ENCODE measurements around the gene PKP2. TPM values are rescaled to one million over a fixed set of nuclear protein-coding genes. Genes with fewer than 3 reads are reported as not detected.
A peak's percentile ranks its signal among the peaks of the same experiment; 100 is the strongest.

PKP2 gene
- total and polyA plus RNA-seq, 2 of the 8 experiments (the other 6 are each of a cell fraction or from before 2014, with no cell fraction given) = 9.6 to 44.8 TPM

DNA sequence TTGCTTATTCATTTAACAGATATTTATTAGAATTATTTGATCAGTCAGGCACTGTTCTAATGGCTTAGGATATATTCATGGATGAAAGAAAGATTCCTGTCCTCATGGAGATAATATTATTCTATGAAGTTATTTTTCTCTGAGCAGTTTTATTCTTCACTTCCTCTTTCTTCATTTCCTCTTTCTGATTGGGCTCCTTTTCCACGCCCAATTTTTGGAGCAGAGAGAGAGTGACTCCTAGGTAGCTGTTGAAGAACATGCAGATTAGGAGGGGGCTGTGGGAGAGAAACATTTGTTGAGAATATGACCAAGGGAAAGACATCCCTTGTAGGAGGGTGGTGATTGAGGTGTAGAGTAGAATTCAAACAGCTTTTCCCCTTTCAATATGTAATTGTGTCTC lies 134.9 kb downstream of the PKP2 start:
- Histone ChIP-seq H3K79me1 (ENCODE audit: low read depth, low read length) (no peaks in the 10 kb centered on the region), H3K18ac (ENCODE audit: extremely low read depth, low read length) (no peak overlapping the region), H3K4me3 (ENCODE audit: extremely low read depth in 1 of 4, insufficient read depth in 2 of 4, low read depth in 3 of 4, low read length in 4 of 4) (no peak overlapping the region), H4K5ac (ENCODE audit: insufficient read length, low read depth, low read length) (no peak overlapping the region), H3K9me3 (ENCODE audit: insufficient read depth in 2 of 2, low read depth in 1 of 2, low read length in 1 of 2) (no peaks in the 10 kb centered on the region), H3K4ac (replicated peaks; ENCODE audit: insufficient read length, low read depth, low read length) (no peak overlapping the region), H2BK12ac (ENCODE audit: low read depth, low read length) (no peak overlapping the region), H3K4me1 (replicated peaks in 1 of 4; ENCODE audit: control insufficient read depth in 3 of 4, insufficient read depth in 4 of 4, low read length in 3 of 4) (no peaks in the 10 kb centered on the region), H3K4me2 (ENCODE audit: insufficient read depth in 1 of 2, low read depth in 2 of 2, low read length in 2 of 2) (no peak overlapping the region), H2AFZ (ENCODE audit: low read length) (peak overlapping the region; percentile 79), H3K36me3 (ENCODE audit: control insufficient read depth in 2 of 4, insufficient read depth in 4 of 4, low read length in 3 of 4) (no peaks in the 10 kb centered on the region), H2BK20ac (ENCODE audit: low read length) (no peak overlapping the region), H2BK5ac (ENCODE audit: low read depth, low read length) (no peak overlapping the region), H3K56ac (replicated peaks; ENCODE audit: insufficient read length, low read depth, low read length) (no peak overlapping the region), H3K79me2 (ENCODE audit: control insufficient read depth in 1 of 2, insufficient read depth in 2 of 2, low read length in 2 of 2) (no peaks in the 10 kb centered on the region), H3K14ac (ENCODE audit: insufficient read length) (no peak overlapping the region), H3K27ac (ENCODE audit: low read depth, low read length) (no peak overlapping the region), H2BK120ac (replicated peaks; ENCODE audit: low read depth, low read length) (no peak overlapping the region), H2AK5ac (ENCODE audit: low read depth, low read length) (no peak overlapping the region), H3K9ac (replicated peaks in 1 of 4; ENCODE audit: extremely low read depth in 1 of 4, low read depth in 3 of 4, low read length in 3 of 4) (no peak overlapping the region), H4K20me1 (replicated peaks in 1 of 2; ENCODE audit: control insufficient read depth in 1 of 2, insufficient read depth in 2 of 2, low read length in 2 of 2) (no peaks in the 10 kb centered on the region), H3K23ac (ENCODE audit: insufficient read length) (no peak overlapping the region), H4K8ac (ENCODE audit: extremely low read depth, insufficient read depth, low read length) (no peak overlapping the region), H3K27me3 (replicated peaks in 1 of 4; ENCODE audit: control insufficient read depth in 3 of 4, extremely low read depth in 1 of 4, insufficient read depth in 3 of 4, low read length in 3 of 4) (no peaks in the 10 kb centered on the region; a peak in 1 of 7 replicates), H2BK15ac (ENCODE audit: low read length) (no peak overlapping the region), H4K91ac (replicated peaks; ENCODE audit: insufficient read length, low read length) (no peak overlapping the region), H3K23me2 (ENCODE audit: low read depth, low read length) (no peaks in the 10 kb centered on the region)
- WGBS, 2 experiments (ENCODE audit: extremely low coverage in 1 of 2, insufficient coverage in 1 of 2, insufficient read length in 1 of 2, insufficient replicate concordance in 2 of 2, low coverage in 1 of 2, low lambda C conversion rate in 2 of 2, missing lambda C conversion rate in 1 of 2) = 89% methylated on average over 1 of the region's 1 CpG; no CpG with 5 or more reads in 1 of the 2 experiments
- DNase-seq (ENCODE audit: low read depth in 1 of 2, low spot score in 2 of 2) (no peak), FAIRE-seq (no peak)
- ChIA-PET POLR2A (ENCODE audit: partially characterized antibody) (interaction anchor here (1.1 kb wide), 1 partner anchor 11 kb away, joined by 3 read pairs; no protein-coding TSS in a partner anchor), CTCF (ENCODE audit: partially characterized antibody) (interaction anchor here (1.4 kb wide), 1 partner anchor 23 kb away, joined by 4 read pairs; no protein-coding TSS in a partner anchor)
- no peak for TF ChIP-seq JUN (IDR thresholded peaks at IDR 0.05; ENCODE audit: low read depth, low read length)
- no peak for TF ChIP-seq CBX8 (IDR thresholded peaks at IDR 0.05; ENCODE audit: borderline replicate concordance, low read depth, low read length)
- no peak for TF ChIP-seq YY1 (IDR thresholded peaks at IDR 0.05; ENCODE audit: low read depth, low read length)
- TF ChIP-seq CEBPB (IDR thresholded peaks at IDR 0.05; ENCODE audit: low read depth, low read length) = no peak
- TF ChIP-seq KDM5A (IDR thresholded peaks at IDR 0.05; ENCODE audit: low read length) = no peak
- no peak for TF ChIP-seq SIN3A (conservative IDR thresholded peaks at IDR 0.05 in 1 of 2, IDR thresholded peaks at IDR 0.05 in 1 of 2; ENCODE audit: low read depth in 1 of 2, low read length in 2 of 2)
- TF ChIP-seq BCL11A (IDR thresholded peaks at IDR 0.05; ENCODE audit: low read depth in 2 of 2, low read length in 2 of 2) = no peak
- no peak for TF ChIP-seq RXRA (IDR thresholded peaks at IDR 0.05; ENCODE audit: insufficient read depth, low read depth, low read length)
- no peak for TF ChIP-seq RFX5 (IDR thresholded peaks at IDR 0.05; ENCODE audit: borderline replicate concordance, low read depth, low read length)
- TF ChIP-seq SAP30 (IDR thresholded peaks at IDR 0.05; ENCODE audit: insufficient read depth, insufficient replicate concordance, low read length) = no peak
- TF ChIP-seq, protein P1, sequence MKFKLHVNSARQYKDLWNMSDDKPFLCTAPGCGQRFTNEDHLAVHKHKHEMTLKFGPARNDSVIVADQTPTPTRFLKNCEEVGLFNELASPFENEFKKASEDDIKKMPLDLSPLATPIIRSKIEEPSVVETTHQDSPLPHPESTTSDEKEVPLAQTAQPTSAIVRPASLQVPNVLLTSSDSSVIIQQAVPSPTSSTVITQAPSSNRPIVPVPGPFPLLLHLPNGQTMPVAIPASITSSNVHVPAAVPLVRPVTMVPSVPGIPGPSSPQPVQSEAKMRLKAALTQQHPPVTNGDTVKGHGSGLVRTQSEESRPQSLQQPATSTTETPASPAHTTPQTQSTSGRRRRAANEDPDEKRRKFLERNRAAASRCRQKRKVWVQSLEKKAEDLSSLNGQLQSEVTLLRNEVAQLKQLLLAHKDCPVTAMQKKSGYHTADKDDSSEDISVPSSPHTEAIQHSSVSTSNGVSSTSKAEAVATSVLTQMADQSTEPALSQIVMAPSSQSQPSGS (IDR thresholded peaks at IDR 0.05; ENCODE audit: low read length) = no peak
- TF ChIP-seq RAD21 (IDR thresholded peaks at IDR 0.05 in 1 of 2, conservative IDR thresholded peaks at IDR 0.05 in 1 of 2; ENCODE audit: low read depth in 2 of 2, low read length in 2 of 2) = no peak
